ENCODE data around the gene LYPD6B.

LYPD6B gene

DNA sequence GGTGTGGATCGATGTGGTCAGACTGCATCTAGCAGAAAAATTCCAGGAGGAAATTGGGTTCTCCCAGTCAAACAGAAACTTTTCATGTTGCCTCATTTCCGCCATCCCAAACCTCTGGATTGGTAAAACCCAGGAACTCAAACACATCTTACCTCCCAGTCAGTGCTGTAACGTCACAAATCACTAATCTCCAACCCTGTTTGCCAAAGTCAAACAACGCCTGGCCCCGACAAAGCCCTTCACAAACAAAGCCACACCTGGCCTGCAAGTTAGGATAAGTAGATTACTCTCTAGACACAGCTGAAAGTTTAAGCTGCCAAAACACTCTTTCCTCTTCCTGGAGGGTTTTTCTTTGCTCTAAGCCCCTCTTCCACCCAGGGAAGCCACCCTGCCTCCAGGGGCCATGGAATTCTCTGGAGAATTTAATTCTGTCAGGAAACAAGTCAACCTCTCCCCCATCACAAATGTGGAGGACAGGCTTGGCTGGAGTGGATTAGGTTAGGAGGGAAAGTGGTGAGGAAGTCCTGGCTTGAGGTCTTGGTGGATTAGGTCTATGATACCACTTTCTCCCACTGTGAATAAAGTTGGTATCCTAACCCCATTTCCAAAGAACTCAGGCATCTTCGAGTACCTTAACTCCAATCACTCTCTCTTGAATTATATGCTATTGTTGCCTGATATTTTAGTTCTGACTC is 86.7 kb downstream of the LYPD6B start:
- H3K4me3 ChIP-seq (ENCODE audit: low read depth, low read length): no peak overlapping the region
- TF ChIP-seq, protein P1, sequence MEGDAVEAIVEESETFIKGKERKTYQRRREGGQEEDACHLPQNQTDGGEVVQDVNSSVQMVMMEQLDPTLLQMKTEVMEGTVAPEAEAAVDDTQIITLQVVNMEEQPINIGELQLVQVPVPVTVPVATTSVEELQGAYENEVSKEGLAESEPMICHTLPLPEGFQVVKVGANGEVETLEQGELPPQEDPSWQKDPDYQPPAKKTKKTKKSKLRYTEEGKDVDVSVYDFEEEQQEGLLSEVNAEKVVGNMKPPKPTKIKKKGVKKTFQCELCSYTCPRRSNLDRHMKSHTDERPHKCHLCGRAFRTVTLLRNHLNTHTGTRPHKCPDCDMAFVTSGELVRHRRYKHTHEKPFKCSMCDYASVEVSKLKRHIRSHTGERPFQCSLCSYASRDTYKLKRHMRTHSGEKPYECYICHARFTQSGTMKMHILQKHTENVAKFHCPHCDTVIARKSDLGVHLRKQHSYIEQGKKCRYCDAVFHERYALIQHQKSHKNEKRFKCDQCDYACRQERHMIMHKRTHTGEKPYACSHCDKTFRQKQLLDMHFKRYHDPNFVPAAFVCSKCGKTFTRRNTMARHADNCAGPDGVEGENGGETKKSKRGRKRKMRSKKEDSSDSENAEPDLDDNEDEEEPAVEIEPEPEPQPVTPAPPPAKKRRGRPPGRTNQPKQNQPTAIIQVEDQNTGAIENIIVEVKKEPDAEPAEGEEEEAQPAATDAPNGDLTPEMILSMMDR (IDR thresholded peaks at IDR 0.05; ENCODE audit: low read depth, low read length, missing control alignments): no peak
- in situ Hi-C loops (cut with HindIII; ENCODE audit: low sequenced_read_pairs): no loop called here
- DNase-seq (ENCODE audit: low read depth): no peak

GRCh38 chr2:149129433-149129832 is 90.9 kb downstream of the LYPD6B start:
- peak; percentile 15 for DNase-seq (ENCODE audit: low read depth)
- TF ChIP-seq, protein P1 (IDR thresholded peaks at IDR 0.05; ENCODE audit: low read depth, low read length, missing control alignments): no peak
- H3K4me3 ChIP-seq (ENCODE audit: low read depth, low read length): no peak overlapping the region
- in situ Hi-C loops (cut with HindIII; ENCODE audit: low sequenced_read_pairs): no loop called here

GRCh38 chr2:149132339-149132738 is 93.8 kb downstream of the LYPD6B start:
- peak; percentile 4 for DNase-seq (ENCODE audit: low read depth)
- in situ Hi-C loops (cut with HindIII; ENCODE audit: low sequenced_read_pairs): no loop called here
- no peak overlapping the region for H3K4me3 ChIP-seq (ENCODE audit: low read depth, low read length)
- TF ChIP-seq, protein P1 (IDR thresholded peaks at IDR 0.05; ENCODE audit: low read depth, low read length, missing control alignments): no peak

DNA sequence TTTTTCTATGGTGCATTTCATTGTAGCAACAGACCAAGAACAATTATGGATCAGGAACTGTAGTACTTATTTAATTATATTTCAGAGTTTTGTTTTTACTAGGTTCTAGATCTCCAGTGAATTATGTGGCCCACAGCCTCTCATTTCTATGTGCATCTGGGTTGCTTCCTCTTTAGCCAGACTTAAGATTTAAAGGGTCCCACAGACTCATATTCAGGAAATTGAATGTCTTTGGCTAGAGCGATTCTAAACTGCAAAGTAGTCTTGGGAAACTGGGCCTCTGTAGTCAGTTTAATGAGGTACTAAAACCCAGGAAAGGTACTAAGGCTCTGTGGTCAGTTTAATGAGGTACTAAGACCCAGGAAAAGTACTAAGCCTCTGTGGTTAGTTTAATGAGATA is 94.4 kb downstream of the LYPD6B start:
- TF ChIP-seq, protein P1 (IDR thresholded peaks at IDR 0.05; ENCODE audit: low read depth, low read length, missing control alignments): no peak
- in situ Hi-C loops (cut with HindIII; ENCODE audit: low sequenced_read_pairs): no loop called here
- H3K4me3 ChIP-seq (ENCODE audit: low read depth, low read length): no peak overlapping the region
- no peak for DNase-seq (ENCODE audit: low read depth)

DNA sequence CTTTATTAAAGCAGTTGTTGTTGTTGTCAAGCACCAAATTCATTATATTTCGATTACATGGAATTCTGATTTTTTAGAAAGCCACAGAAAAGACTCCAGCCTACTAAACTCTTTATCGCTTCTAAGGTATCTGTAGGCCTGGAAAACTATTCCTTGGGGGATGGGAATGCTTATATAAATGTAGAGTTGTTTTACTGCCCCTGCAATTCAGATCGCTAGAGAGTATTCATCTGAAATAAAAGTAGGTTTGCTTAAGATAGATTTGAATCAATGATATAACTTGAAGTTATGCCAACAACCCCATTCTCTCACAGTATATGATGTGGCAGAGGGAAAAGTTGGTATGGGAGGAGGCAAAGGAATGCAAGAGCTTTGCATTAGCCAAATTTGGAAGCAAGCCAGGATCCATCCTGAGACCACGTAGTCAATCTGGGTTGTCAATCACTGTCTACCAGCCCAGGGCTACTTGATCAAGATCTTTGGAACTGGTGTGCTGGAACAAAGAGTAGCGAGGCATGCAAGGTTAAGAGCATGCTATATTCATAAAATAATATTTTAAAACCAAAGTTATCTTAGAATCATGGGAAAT is 95.9 kb downstream of the LYPD6B start:
- DNase-seq (ENCODE audit: low read depth): no peak
- no peak overlapping the region for H3K4me3 ChIP-seq (ENCODE audit: low read depth, low read length)
- TF ChIP-seq, protein P1 (IDR thresholded peaks at IDR 0.05; ENCODE audit: low read depth, low read length, missing control alignments): no peak
- in situ Hi-C loops (cut with HindIII; ENCODE audit: low sequenced_read_pairs): no loop called here

- no peak overlapping the region for H3K4me3 ChIP-seq (ENCODE audit: low read depth, low read length)
- in situ Hi-C loops (cut with HindIII; ENCODE audit: low sequenced_read_pairs): no loop called here
- TF ChIP-seq, protein P1 (IDR thresholded peaks at IDR 0.05; ENCODE audit: low read depth, low read length, missing control alignments): no peak
- DNase-seq (ENCODE audit: low read depth): no peak
Observed at GRCh38 chr2:149136111-149136510, 97.6 kb downstream of the LYPD6B start.
